Measurements from ENCODE around the gene WAC.
A peak's percentile ranks its signal among the peaks of the same experiment; 100 is the strongest.
"Not testable (repeated sequence)": the region's sequence is repeated elsewhere in the genome, so short reads cannot be mapped to it uniquely, and the experiment has no call there.

Gene WAC

GRCh38 chr10:28619455-28619854 lies 86.5 kb downstream of the WAC start:
- no peak for DNase-seq

GRCh38 chr10:28620251-28620650 lies 87.3 kb downstream of the WAC start:
- DNase-seq: no peak

- no peak for DNase-seq
Measured at GRCh38 chr10:28623483-28623882, 90.6 kb downstream of the WAC start.

- no peak for DNase-seq
Measured at GRCh38 chr10:28624351-28624750, 91.4 kb downstream of the WAC start.

DNA sequence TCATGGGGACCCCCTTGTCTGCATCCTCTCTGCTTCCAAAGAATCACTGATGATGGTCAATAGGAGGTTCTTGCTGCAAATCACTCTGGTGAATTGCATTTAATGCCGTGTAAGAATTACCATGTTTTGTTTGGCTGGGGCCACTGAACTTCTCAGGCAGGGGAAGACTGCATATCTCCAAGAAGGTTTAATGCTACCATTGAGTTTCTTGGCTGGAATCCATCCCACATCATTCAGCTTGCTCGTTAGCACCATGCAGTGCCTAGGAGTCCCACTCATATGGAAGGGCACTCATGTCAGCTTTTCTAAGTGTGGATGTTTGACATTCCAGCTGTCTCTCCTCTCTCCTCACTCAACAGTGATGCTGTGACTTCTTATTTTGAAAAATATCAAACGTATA lies 94.2 kb downstream of the WAC start:
- DNase-seq: no peak

- peak; percentile 65 for DNase-seq
Measured at GRCh38 chr10:28628184-28628893, 95.4 kb downstream of the WAC start.

GRCh38 chr10:28631896-28632583 lies 99.1 kb downstream of the WAC start:
- no peak for DNase-seq

GRCh38 chr10:28632584-28632945 lies 99.6 kb downstream of the WAC start:
- no peak for DNase-seq

- DNase-seq: no peak
Measured at GRCh38 chr10:28633750-28634149, 100.8 kb downstream of the WAC start.

DNA sequence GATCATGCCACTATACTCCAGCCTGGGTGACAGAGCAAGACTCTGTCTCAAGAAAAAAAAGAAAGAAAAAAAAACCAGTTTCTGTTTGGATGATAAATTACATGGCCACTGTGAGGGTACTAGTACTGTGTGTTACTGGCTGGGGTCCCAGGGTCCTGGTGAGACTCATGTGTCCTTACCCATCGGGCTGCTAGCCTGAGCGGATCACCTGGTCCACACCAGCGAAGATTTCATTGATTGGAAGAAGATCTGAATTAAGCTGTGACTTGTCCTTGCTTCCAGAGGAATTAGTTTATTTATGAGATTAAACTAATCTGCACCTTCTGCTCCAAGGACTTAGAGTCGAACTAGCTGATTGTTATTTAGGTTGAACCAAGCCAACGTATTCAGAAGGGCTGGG lies 104.4 kb downstream of the WAC start:
- DNase-seq: no peak

- no peak for DNase-seq
Measured at GRCh38 chr10:28638392-28638791, 105.5 kb downstream of the WAC start.

DNA sequence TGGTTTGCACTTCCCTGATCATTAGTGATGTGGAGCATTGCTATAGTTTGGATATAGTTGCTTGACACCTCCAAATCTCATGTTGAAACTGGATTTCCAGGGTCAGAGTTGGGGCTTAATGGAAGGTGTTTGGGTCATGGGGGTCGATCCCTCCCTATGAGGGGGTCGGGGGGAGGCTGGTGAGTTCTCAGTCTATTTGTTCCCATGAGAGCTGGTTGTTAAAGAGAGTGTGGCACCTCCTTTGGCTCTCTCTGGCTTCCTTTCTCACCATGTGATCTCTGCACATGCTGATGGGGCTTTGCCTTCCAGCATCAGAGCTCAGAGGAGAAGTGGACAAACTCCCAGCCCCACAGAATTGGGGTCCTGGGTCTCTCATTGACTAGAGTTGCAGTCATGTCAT lies 107.6 kb downstream of the WAC start:
- no peak for DNase-seq

DNA sequence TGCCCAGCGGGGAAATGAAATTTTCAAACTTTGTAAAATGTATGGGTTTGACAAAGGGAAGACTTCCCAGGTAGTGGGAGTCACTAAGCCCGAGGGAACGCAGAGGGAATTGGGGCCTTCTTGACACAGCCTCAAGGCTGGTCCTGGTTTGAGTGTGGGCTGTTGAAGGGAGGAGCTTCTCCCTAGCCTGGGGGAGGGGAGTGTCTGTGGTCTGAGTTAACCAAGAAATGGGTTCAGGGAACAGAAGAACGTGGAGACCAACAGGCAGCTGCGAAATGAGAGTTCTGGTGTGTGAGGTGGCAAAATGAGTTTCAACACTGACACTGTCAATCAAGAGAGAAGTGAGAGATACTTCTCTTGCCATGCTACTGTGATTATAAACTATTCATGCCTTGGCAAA lies 111.7 kb downstream of the WAC start:
- DNase-seq: no peak

DNA sequence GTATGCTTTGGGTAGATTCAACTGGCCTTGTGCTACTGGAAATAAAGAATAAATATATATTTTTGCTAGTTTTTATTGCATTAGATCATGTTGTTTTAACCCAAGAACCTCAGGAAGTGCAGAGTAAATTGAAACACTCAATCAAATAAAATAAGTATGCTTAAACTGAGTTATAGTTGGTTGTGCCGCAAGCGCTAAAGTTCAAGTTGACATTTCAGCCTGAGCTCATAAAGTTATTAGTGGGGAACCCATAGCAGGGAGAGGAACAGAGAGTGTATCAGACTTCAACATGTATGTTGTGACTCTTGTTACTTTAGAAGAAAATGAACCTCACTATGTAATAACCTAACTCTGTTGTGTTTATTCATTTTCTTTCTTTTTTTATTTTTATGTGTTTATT lies 119.2 kb downstream of the WAC start:
- no peak for DNase-seq

GRCh38 chr10:28652703-28653102 lies 119.8 kb downstream of the WAC start:
- DNase-seq: no peak

DNA sequence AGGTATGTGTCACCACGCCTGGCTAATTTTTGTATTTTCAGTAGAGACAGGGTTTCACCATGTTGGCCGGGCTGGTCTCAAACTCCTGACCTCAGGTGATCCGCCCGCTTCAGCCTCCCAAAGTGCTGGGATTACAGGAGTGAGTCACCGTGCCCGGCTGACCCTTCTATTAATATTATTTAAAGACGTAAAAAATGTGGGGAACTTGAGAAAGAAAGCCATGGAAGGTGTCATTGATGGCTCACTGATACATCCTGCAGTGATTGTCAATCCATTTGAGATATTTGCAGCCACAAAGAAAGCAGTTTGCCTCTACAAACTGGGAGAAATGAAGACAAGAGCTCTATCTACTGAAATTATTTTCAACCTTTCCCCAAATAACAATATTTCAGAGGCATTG lies 125.9 kb downstream of the WAC start:
- not testable (repeated sequence) for DNase-seq

DNA sequence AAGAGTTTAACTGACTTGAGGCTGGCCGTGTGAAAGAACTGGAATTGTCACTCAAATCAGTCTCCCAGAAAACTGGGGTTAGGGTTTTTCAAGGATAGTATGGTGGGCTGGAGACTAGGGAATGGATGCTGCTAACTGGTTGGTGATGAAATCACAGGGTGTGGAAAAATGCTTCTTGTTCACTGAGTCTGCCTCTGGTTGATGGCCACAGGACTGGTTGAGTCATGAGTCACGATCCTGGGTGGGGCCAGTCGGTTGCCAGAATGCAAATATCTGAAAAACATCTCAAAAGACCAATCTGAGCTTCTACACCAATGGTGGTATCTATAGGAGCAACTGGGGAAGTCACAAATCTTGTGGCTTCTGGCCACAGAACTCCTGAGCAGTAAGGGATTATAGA lies 128.1 kb downstream of the WAC start:
- no peak for DNase-seq

GRCh38 chr10:28663576-28664368 lies 130.9 kb downstream of the WAC start:
- peak; percentile 86 for DNase-seq

GRCh38 chr10:28664369-28664740 lies 131.4 kb downstream of the WAC start:
- DNase-seq: no peak

DNA sequence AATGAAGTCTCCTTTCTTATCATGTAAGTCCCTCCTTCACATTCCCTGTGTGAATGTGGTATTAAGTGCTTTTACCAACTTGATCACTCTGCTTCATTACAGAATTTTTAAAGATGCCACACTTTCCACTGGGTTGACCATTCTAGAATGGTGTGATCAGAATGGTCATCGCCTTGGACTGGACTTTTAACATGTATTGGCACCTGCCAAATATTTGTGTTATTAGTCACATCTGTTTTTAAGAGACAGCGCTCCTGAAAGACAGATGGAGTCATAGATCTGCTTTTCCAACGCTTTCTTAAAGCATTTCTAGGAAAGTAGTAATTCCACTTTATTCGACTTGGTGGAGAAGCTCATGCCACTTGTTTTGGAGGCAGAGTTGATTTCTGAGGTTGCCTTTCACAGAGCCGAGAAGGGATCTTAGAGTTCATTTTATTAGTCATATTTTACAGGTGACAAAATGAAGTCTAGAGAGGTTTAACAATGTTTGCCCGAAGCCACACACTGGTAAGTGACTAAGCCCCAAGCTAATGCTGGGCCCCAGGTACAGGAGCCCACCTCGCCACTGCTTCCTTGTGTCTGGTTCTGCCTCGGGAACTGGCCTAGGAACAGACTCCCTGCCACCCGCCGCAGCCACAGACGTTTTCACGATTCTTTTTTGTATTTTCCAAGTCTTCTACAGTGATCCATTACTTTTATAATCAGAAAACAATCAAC lies 134.0 kb downstream of the WAC start:
- DNase-seq: no peak

DNA sequence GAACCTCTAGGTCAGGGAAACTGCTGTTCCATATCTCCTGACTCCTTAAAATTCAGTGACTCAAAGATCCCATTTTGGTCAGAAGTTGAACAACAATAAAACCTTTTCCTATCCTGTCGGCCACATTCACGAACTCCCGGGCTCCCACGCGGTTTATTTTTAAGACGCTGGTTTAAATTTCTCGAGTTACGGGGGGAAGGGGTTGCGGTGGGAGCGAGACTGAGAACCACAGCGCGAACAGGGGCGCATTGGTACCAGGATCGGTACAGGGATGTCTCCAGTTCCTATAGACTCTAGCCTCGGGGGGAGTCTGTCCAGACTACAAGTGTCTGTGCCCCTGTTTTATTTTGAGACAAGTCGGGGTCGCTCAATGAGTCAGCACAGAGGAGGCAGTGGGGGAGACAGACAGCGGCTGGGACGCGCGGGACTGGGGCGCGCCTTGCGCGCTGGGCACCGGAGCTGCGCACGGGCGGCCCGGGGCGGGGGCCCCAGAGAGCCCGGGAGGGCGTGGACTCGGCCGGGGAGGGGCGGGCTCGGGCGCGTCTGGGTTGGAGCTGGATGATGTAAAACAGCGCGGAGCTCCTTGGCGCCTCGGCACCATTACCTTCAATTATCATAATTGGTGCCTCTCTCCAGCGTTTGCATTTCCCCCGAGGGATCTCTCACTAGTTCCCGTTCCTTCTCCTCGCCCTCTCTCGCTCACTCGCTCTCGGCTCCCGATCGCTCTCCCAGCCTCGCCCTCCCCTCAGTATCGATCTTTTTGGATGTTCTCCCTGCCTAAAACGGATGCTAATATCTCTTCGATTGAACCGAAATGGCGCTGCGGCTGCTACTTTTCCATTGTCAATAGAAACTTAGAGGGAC lies 135.7 kb downstream of the WAC start:
- DNase-seq: peak; percentile 92

Measured in NCI-H1436 (cell line).